T-cell (primary cell): ENCODE measurements around the gene HPS1. TPM values are rescaled to one million over a fixed set of nuclear protein-coding genes. Genes with fewer than 3 reads are reported as not detected.

Source experiments
- ATAC-seq, 4 experiments: fragments of 200-7000 bp in 3 of 4; fragments of 150-1000 bp in 1 of 4; cut with Tn5 transposase; replicated peaks in 1 of 4; 1 replicate in 3 of 4; 2 replicates in 1 of 4; pipeline ENCODE4 v1.10.0; 2021; ENCODE audit warnings: moderate library complexity in 3 of 4, mild to moderate bottlenecking in 2 of 4, moderate number of reproducible peaks in 1 of 4
- CTCF ChIA-PET, 2 donors: fragments of 300-600 bp; sonication (Branson Sonifier 250); formaldehyde crosslinking; loops; one replicate each; lab custom pipeline; 2022; ENCODE audit warnings: antibody characterized with exemption in 2 of 2; lab: Charles Lee
- POLR2A ChIA-PET, 2 donors: fragments of 300-600 bp; sonication (Branson Sonifier 250); formaldehyde crosslinking; loops; one replicate each; lab custom pipeline; 2022; ENCODE audit warnings: antibody characterized with exemption in 2 of 2; lab: Charles Lee
- DNase-seq, 35 experiments: peaks; one replicate each; pipeline versions ENCODE4 v3.0.0 to v3.0.0-alpha.2; 2013 to 2023
- H3K27ac ChIP-seq: one replicate; pipeline ENCODE4 v1.5.1; 2013; ENCODE audit warnings: low read length
- H3K27me3 ChIP-seq, 2 experiments: replicated peaks in 1 of 2; 1 replicate in 1 of 2; 2 replicates in 1 of 2; pipeline versions ENCODE4 v1.6.1 to v1.7.0; 2013; ENCODE audit warnings: low read length in 1 of 2, mixed read lengths in 1 of 2; ENCODE audit not compliant: control insufficient read depth in 2 of 2, insufficient read depth in 2 of 2; ENCODE audit errors: extremely low read depth in 1 of 2
- H3K36me3 ChIP-seq, 2 donors: 1 replicate in 1 of 2; 2 replicates in 1 of 2; pipeline versions ENCODE4 v1.6.1 to v1.7.0; 2013; ENCODE audit warnings: low read length in 1 of 2; ENCODE audit not compliant: control insufficient read depth in 2 of 2, insufficient read depth in 1 of 2; ENCODE audit errors: extremely low read depth in 1 of 2
- H3K4me1 ChIP-seq, 2 experiments: 1 replicate in 1 of 2; 2 replicates in 1 of 2; pipeline versions ENCODE4 v1.6.1 to v1.7.0; 2013; ENCODE audit warnings: low read length in 2 of 2, mixed read lengths in 1 of 2; ENCODE audit not compliant: insufficient read depth in 2 of 2, control insufficient read depth in 1 of 2; ENCODE audit errors: extremely low read depth in 1 of 2
- H3K4me3 ChIP-seq, 2 donors: 1 replicate in 1 of 2; 2 replicates in 1 of 2; pipeline versions ENCODE4 v1.5.1 to v1.7.0; 2013; ENCODE audit warnings: mild to moderate bottlenecking in 2 of 2, low read length in 1 of 2, moderate library complexity in 1 of 2; ENCODE audit not compliant: control insufficient read depth in 1 of 2; ENCODE audit errors: extremely low read depth in 1 of 2
- H3K9me3 ChIP-seq: 2 replicates; pipeline ENCODE4 v1.7.0; 2013
- H3K27ac Mint-ChIP-seq, 2 donors: one replicate each; pipeline ENCODE4 v1.8.0; 2020 to 2021; ENCODE audit warnings: mild to moderate bottlenecking in 2 of 2, mixed read lengths in 2 of 2
- H3K27me3 Mint-ChIP-seq, 2 donors: one replicate each; pipeline ENCODE4 v1.8.0; 2021 to 2022; ENCODE audit warnings: mixed read lengths in 2 of 2
- H3K36me3 Mint-ChIP-seq: one replicate; pipeline ENCODE4 v1.8.0; 2021; ENCODE audit warnings: mixed read lengths
- H3K4me1 Mint-ChIP-seq, 3 donors: one replicate each; pipeline ENCODE4 v1.8.0; 2020 to 2022; ENCODE audit warnings: mixed read lengths in 3 of 3, mild to moderate bottlenecking in 1 of 3
- H3K4me3 Mint-ChIP-seq, 3 donors: one replicate each; pipeline ENCODE4 v1.8.0; 2020 to 2022; ENCODE audit warnings: mild to moderate bottlenecking in 3 of 3, mixed read lengths in 3 of 3, moderate library complexity in 3 of 3
- H3K9me3 Mint-ChIP-seq, 3 donors: one replicate each; pipeline ENCODE4 v1.8.0; 2020 to 2022; ENCODE audit warnings: mixed read lengths in 3 of 3
- WGBS: methylation state at CpG from one replicate; pipeline ENCODE4 v1.1.5; 2013; ENCODE audit warnings: missing lambda C conversion rate; ENCODE audit not compliant: insufficient coverage; 5-methylcytosine and 5-hydroxymethylcytosine counted together
- total RNA-seq, 35 experiments: library from RNA in 6 of 35; stranded (reverse) in 6 of 35; fragments of 120-200 nt in 1 of 35; gene quantifications; one replicate each; pipeline versions ENCODE4 v1.2.1 to v1.2.4 and lab custom pipeline; 2013 to 2026

HPS1 gene
- total RNA-seq, 5 donors from 2014 or later (not counting 1 experiment from before 2014, with no cell fraction given) = 74.7 to 99.3 (median 92.7) TPM

- H3K27me3 Mint-ChIP-seq = no peaks in the 10 kb centered on the region
- Histone ChIP-seq H3K36me3 (no peaks in the 10 kb centered on the region), H3K4me1 (peaks cover 0 to 4% of the 10 kb centered on the region in 2 experiments), H3K27ac (no peak overlapping the region), H3K4me3 (no peak overlapping the region), H3K9me3 (no peaks in the 10 kb centered on the region), H3K27me3 (no peaks in the 10 kb centered on the region)
- no peak overlapping the region for H3K27ac Mint-ChIP-seq
- H3K4me1 Mint-ChIP-seq = peaks cover 9 to 22% (median 14%) of the 10 kb centered on the region in 3 donors
- no peaks in the 10 kb centered on the region for H3K36me3 Mint-ChIP-seq
- ATAC-seq (no peak), DNase-seq (no peak)
- no peaks in the 10 kb centered on the region for H3K9me3 Mint-ChIP-seq
- ChIA-PET CTCF (interaction anchor here (0.6 to 1.5 kb wide), 2 partner anchors 11 to 149 kb away, joined by 3 to 4 read pairs; no protein-coding TSS in a partner anchor), POLR2A (no interaction called here)
- H3K4me3 Mint-ChIP-seq = no peak overlapping the region
These were observed 31.1 kb upstream of the HPS1 start for GRCh38 chr10:98477861-98478260.

GRCh38 chr10:98474628-98475027 lies 27.9 kb upstream of the HPS1 start:
- no peaks in the 10 kb centered on the region for H3K27me3 ChIP-seq
- ChIA-PET POLR2A (no interaction called here), CTCF (interaction anchor here in 1 of 2 donors (1.4 kb wide), 1 partner anchor 1141 kb away, joined by 3 read pairs; no protein-coding TSS in a partner anchor)
- H3K36me3 Mint-ChIP-seq = no peaks in the 10 kb centered on the region
- H3K9me3 Mint-ChIP-seq = no peaks in the 10 kb centered on the region
- H3K4me3 Mint-ChIP-seq = no peak overlapping the region
- H3K27ac ChIP-seq = no peak overlapping the region
- H3K4me3 ChIP-seq = no peak overlapping the region
- DNase-seq (no peak), ATAC-seq (no peak)
- no peaks in the 10 kb centered on the region for H3K9me3 ChIP-seq
- H3K27ac Mint-ChIP-seq = no peak overlapping the region
- no peaks in the 10 kb centered on the region for H3K4me1 ChIP-seq
- no peaks in the 10 kb centered on the region for H3K36me3 ChIP-seq
- peaks cover 5 to 15% (median 9%) of the 10 kb centered on the region in 3 donors for H3K4me1 Mint-ChIP-seq
- H3K27me3 Mint-ChIP-seq = peaks cover 0 to 6% of the 10 kb centered on the region in 2 donors

- Mint-ChIP-seq H3K4me1 (peaks cover 10 to 11% (median 11%) of the 10 kb centered on the region in 3 donors), H3K27me3 (peaks cover 0 to 6% of the 10 kb centered on the region in 2 donors), H3K4me3 (no peak overlapping the region), H3K36me3 (no peaks in the 10 kb centered on the region), H3K27ac (no peak overlapping the region), H3K9me3 (no peaks in the 10 kb centered on the region)
- CTCF ChIA-PET = interaction anchor here (0.6 to 1.2 kb wide), 3 partner anchors 13 to 774 kb away, joined by 3 to 5 read pairs (median 3); no protein-coding TSS in a partner anchor
- Histone ChIP-seq H3K4me3 (no peak overlapping the region), H3K27ac (no peak overlapping the region), H3K36me3 (no peaks in the 10 kb centered on the region), H3K27me3 (no peaks in the 10 kb centered on the region), H3K9me3 (no peaks in the 10 kb centered on the region), H3K4me1 (peaks cover 0 to 11% of the 10 kb centered on the region in 2 experiments)
- 36% methylated on average over 2 of the region's 4 CpGs for WGBS
- DNase-seq (no peak), ATAC-seq (no peak)
- POLR2A ChIA-PET = no interaction called here
These were observed 25.5 kb upstream of the HPS1 start for GRCh38 chr10:98472196-98472595.

GRCh38 chr10:98470850-98471249 lies 24.1 kb upstream of the HPS1 start:
- H3K27ac ChIP-seq = no peak overlapping the region
- 70% methylated on average over 2 of the region's 5 CpGs for WGBS
- Mint-ChIP-seq H3K36me3 (no peaks in the 10 kb centered on the region), H3K4me3 (no peak overlapping the region), H3K27me3 (peaks cover 0 to 6% of the 10 kb centered on the region in 2 donors), H3K4me1 (peaks cover 10 to 13% (median 12%) of the 10 kb centered on the region in 3 donors), H3K9me3 (no peaks in the 10 kb centered on the region), H3K27ac (no peak overlapping the region)
- no peaks in the 10 kb centered on the region for H3K27me3 ChIP-seq
- ATAC-seq (no peak), DNase-seq (no peak)
- CTCF ChIA-PET = no interaction called here
- POLR2A ChIA-PET = no interaction called here
- peaks cover 0 to 11% of the 10 kb centered on the region in 2 experiments for H3K4me1 ChIP-seq
- H3K4me3 ChIP-seq = no peak overlapping the region
- no peaks in the 10 kb centered on the region for H3K9me3 ChIP-seq
- H3K36me3 ChIP-seq = no peaks in the 10 kb centered on the region

- Mint-ChIP-seq H3K4me1 (peaks cover 7 to 13% (median 9%) of the 10 kb centered on the region in 3 donors), H3K27ac (no peak overlapping the region), H3K27me3 (peaks cover 3 to 6% of the 10 kb centered on the region in 2 donors), H3K9me3 (no peaks in the 10 kb centered on the region), H3K4me3 (peak overlapping the region; percentile 62 to 89 (median 71)), H3K36me3 (no peaks in the 10 kb centered on the region)
- Histone ChIP-seq H3K9me3 (no peaks in the 10 kb centered on the region), H3K36me3 (no peaks in the 10 kb centered on the region), H3K27ac (no peak overlapping the region), H3K4me3 (no peak overlapping the region), H3K4me1 (peaks cover 0 to 11% of the 10 kb centered on the region in 2 experiments), H3K27me3 (no peaks in the 10 kb centered on the region)
- POLR2A ChIA-PET = no interaction called here
- WGBS = no CpG with 5 or more reads among the region's 2 CpGs
- CTCF ChIA-PET = interaction anchor here (0.6 to 4.1 kb wide), 2 partner anchors 778 to 785 kb away, joined by 3 to 59 read pairs; no protein-coding TSS in a partner anchor
- ATAC-seq (no peak), DNase-seq (no peak)
These were observed 22.5 kb upstream of the HPS1 start for GRCh38 chr10:98469001-98469931.

- ATAC-seq = peak; percentile 87 to 96 (median 92)
These were observed 21.0 kb upstream of the HPS1 start for GRCh38 chr10:98467506-98468318.

More at GRCh38 chr10:98467506-98468318, 21.0 kb upstream of the HPS1 start:
- H3K4me1 ChIP-seq = peaks cover 0 to 11% of the 10 kb centered on the region in 2 experiments
- no peaks in the 10 kb centered on the region for H3K9me3 ChIP-seq
- Mint-ChIP-seq H3K4me1 (peaks cover 4 to 13% (median 7%) of the 10 kb centered on the region in 3 donors), H3K27me3 (peaks cover 9 to 14% of the 10 kb centered on the region in 2 donors), H3K36me3 (no peaks in the 10 kb centered on the region), H3K9me3 (no peaks in the 10 kb centered on the region), H3K4me3 (peak overlapping the region; percentile 89 to 97 (median 90)), H3K27ac (peak overlapping the region; percentile 85 to 88)
- no peaks in the 10 kb centered on the region for H3K36me3 ChIP-seq
- POLR2A ChIA-PET = no interaction called here
- CTCF ChIA-PET = interaction anchor here (0.5 to 4.1 kb wide), 23 partner anchors 10 to 1763 kb away, joined by 3 to 59 read pairs (median 3); partner anchors contain the start of gene HPS1 (in 1 of the 2)
- peak overlapping the region; percentile 40 for H3K27ac ChIP-seq
- H3K27me3 ChIP-seq = peaks cover 0 to 2% of the 10 kb centered on the region in 2 experiments
- peak overlapping the region; percentile 66 to 95 for H3K4me3 ChIP-seq
- 1% methylated on average over 40 of the region's 44 CpGs for WGBS
- DNase-seq = peak; percentile 28 to 90 (median 52)
